ENCODE measurements around the gene CHCHD10.
"Not testable (repeated sequence)": the region's sequence is repeated elsewhere in the genome, so short reads cannot be mapped to it uniquely, and the experiment has no call there.

The CHCHD10 gene

DNA sequence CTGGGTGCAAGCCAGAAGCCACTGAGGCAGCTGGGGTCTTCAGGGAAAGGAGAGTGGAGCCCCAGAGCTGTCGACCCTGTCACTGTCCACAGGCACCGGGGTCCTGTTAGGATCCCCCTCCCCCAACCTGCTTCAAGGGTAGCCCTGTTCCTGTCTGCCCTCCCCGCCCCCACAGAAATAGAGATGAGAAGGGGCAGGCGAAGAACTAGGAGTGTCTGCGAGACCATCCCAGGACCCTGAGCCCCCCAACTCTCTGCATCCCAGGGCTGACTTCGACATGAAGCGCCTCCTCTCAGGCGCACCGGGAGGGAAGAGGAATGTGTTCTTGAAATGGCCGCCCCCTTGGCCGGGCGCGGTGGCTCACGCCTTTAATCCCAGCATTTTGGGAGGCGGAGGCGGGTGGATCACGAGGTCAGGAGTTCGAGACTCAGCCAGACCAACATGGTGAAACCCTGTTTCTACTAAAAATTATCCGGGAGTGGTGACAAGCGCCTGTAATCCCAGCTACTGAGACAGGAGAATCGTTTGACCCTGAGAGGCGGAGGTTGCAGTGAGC, 16.3 kb downstream of the CHCHD10 start:
- no peak for DNase-seq (ENCODE audit: low read depth in 2 of 3, low spot score in 1 of 3)

DNA sequence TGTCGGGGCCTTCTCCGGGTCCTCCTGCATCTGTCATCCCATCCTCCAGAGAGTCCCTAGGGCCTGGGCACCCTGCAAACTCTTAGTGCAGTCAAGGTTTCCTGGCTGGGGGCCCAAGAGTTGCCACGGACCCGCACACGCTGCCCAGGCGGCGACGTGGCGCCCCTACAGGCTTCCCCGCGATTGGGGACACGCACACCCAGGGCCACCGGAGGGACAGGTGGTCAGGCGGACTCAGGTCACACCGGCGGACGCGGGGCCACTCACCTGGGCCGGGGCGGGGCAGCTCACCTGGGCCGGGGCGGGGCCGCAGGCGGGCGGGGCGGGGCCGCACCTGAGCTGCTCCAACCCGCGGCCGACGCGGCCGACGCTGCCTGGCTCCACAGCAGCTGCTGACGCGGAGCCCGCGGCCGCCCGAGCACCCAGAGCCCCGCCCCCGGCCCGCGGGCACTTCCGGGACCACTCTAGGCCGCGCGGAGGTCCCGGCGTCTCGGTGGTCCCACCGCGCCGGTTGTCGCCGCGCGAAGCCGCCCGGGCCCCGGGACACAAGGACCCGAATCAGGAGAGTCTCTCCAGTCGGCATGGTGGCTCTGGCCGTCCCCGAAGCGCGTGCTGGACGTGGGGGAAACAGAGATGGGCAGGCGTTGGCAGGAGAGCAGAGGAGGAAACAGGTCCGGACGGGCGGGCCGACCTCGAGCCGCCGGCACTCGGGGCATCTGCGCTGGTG, 16.9 kb downstream of the CHCHD10 start, which contains the start of gene ZNF70:
Gene ZNF70 (minus strand): TSS at position 399 of the 727 bp plus-strand sequence. CDS start 5,972 bp downstream, outside the sequence.
- peak; percentile 51 to 70 (median 58) for DNase-seq (ENCODE audit: low read depth in 2 of 3, low spot score in 1 of 3)

DNA sequence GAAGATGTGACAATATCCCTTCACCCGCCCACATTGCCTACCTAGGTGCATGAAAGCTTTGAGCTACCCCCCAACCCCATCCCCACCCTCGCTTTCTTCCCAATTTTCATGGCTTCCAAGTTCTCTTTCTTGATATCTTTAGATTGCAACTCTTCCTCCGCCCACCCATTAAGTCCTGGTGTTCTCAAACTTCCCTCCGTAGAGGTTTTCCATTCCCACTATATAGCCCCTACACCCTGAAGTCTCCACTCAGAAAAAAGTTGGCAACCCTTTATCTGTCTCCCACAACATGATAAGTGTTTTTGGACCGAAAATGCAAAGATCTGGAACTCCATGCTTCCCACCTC, 17.4 kb downstream of the CHCHD10 start:
- DNase-seq (ENCODE audit: low read depth in 2 of 3, low spot score in 1 of 3), result no peak

DNA sequence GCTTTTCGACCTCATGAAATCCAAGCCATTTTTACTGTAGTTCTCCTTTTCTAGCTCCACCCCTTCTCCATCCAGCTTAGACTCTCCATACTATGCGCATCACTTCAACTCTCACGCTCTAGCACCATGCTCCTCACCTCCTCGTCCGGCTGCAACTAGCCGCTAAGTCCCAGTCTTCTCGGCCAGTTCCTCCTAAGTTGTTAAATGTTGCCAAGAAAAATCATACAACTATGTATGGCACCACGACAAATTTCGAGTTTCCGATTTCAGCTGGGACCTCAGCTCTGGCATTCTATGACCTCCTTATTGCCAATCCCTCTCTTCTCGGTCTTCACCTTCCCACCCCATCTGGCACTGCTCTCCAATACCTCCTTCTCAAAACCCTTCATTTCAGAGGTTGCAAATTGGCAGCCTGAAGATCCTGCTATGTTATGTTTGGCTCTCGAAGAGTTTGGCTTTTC, 17.9 kb downstream of the CHCHD10 start:
- DNase-seq (ENCODE audit: low read depth in 2 of 3, low spot score in 1 of 3), result no peak

- no peak for DNase-seq (ENCODE audit: low read depth in 2 of 3, low spot score in 1 of 3)
Observed at GRCh38 chr22:23745791-23746190, 22.0 kb downstream of the CHCHD10 start.

- no peak for DNase-seq (ENCODE audit: low read depth in 2 of 3, low spot score in 1 of 3)
Observed at GRCh38 chr22:23744485-23744884, 23.3 kb downstream of the CHCHD10 start.

DNA sequence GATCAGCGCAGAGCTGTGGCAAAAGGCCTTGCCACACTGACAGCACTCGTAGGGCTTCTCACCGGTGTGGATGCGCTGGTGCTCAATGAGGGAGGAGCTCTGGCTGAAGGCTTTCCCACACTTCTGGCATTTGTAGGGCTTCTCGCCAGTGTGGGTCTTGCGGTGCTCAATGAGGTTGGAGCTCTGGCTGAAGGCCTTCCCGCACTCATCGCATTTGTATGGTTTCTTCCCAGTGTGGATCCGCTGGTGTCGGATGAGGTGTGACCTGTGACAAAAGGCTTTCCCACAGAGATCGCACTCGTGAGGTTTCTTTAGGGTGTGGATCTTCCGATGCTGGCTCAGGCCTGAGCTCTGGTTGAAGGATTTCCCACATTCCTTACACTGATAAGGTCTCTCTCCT, 23.8 kb downstream of the CHCHD10 start:
- DNase-seq (ENCODE audit: low read depth in 2 of 3, low spot score in 1 of 3), result no peak

- DNase-seq (ENCODE audit: low read depth in 2 of 3, low spot score in 1 of 3), result no peak
Observed at GRCh38 chr22:23743303-23743705, 24.5 kb downstream of the CHCHD10 start.

- DNase-seq (ENCODE audit: low read depth in 2 of 3, low spot score in 1 of 3), result no peak
Observed at GRCh38 chr22:23742505-23743264, 25.1 kb downstream of the CHCHD10 start.

GRCh38 chr22:23737696-23738095, 30.1 kb downstream of the CHCHD10 start:
- no peak for DNase-seq (ENCODE audit: low read depth in 2 of 3, low spot score in 1 of 3)

- not testable (repeated sequence) for DNase-seq (ENCODE audit: low read depth in 2 of 3, low spot score in 1 of 3)
Observed at GRCh38 chr22:23728108-23728507, 39.7 kb downstream of the CHCHD10 start.

GRCh38 chr22:23722724-23723123, 45.0 kb downstream of the CHCHD10 start:
- no peak for DNase-seq (ENCODE audit: low read depth in 2 of 3, low spot score in 1 of 3)

GRCh38 chr22:23722160-23722559, 45.6 kb downstream of the CHCHD10 start:
- DNase-seq (ENCODE audit: low read depth in 2 of 3, low spot score in 1 of 3), result no peak

GRCh38 chr22:23720855-23721254, 46.9 kb downstream of the CHCHD10 start:
- DNase-seq (ENCODE audit: low read depth in 2 of 3, low spot score in 1 of 3), result no peak

DNA sequence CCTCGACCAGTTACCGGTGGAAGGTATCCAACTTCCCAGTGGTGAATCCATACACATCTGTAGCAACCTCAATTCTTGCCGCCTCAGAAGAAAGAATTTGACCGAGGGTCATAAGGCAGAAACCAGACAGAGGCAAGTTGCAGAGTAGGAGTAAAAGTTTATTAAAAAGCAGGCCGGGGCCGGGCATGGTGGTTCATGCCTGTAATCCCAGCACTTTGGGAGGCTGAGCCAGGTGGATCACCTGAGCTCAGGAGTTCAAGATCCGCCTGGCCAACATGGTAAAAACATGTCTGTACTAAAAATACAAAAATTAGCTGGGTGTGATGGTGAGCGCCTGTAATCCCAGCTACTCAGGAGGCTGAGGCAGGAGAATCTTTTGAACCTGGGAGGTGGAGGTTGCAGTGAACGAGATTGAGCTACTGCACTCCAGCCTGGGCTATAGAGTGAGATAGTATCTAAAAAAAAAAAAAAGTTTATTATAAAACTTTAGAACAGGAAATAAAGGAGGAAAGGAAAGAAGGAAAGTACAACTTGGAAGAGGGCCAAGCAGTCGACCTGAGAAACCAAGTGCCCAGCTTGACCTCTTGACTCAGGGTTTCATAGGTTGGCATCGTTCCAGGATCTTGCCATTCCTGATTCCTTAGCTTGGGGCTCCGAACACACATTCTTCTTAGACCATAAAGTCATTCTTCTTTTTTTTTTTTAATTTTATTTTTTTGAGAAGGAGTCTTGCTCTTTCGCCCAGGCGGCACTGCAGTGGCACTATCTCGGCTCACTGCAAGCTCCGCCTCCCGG, 49.2 kb downstream of the CHCHD10 start:
- no peak for DNase-seq (ENCODE audit: low read depth in 2 of 3, low spot score in 1 of 3)

DNA sequence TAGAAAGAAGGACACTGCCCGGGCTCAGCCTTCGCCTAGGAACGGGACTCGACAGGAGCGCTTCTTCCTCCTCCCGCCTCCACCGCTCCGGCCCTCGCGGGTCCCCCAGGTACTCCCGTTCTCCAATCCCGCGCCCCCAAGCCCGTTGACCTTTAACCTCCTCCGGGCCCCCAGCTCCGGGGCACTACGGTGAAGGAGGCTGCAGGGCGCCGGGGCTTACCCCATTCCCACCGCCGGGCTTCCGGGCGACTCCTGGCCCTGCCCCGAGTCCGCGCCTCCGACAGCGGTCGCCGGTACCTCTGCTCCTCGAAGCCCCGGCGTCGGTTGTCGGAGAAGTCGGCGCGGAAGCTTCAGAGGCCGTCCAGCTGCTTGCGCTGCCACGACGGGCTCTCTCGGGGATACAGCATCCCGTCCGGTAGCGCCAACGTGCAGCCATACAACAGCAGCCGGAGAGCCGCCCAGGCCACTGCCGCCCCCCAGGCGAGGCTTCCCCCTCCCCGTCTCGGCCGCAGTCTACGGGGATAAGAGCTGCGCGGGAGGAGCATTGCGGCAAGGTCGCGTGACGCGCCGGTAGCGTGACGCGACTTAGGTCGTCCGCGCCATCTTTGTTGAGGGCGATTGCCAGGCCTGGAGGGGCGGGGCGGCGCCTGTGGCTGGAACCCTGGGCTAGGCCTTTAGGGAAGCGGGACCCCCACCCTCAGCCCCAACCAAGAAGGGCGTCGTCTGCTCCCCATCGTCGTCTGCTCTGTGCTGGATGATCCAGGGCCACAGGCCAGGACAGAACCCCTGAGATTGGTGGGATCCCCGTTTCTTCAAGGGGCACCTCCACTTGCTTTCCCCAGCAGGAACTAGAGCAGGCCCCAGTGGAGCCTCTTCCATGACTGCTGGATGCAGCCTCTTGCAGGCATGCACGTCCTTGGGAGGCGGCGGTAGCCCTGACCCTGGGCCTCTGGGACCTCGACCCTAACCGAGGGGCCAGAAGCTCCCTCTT, 50.7 kb downstream of the CHCHD10 start:
- DNase-seq (ENCODE audit: low read depth in 2 of 3, low spot score in 1 of 3), result peak; percentile 60 to 77 (median 74)
